D721Med (cell line): ENCODE results near the gene SETD3.

Experiments used
- DNase-seq: peaks from one replicate; pipeline ENCODE4 v3.0.0; 2011; ENCODE audit warnings: low spot score; ENCODE audit not compliant: insufficient read length
- FAIRE-seq: peaks from 2 replicates; lab custom pipeline; 2011; peaks lifted over from hg19 to GRCh38; lab: Jason Lieb, UNC
- TF ChIP-seq, protein P1 (sequence below): IDR thresholded peaks from 2 replicates; pipeline ENCODE4 v1.5.1; 2012; ENCODE audit warnings: mild to moderate bottlenecking, control low read depth; ENCODE audit not compliant: insufficient read depth; ENCODE audit errors: missing control alignments

The SETD3 gene

DNA sequence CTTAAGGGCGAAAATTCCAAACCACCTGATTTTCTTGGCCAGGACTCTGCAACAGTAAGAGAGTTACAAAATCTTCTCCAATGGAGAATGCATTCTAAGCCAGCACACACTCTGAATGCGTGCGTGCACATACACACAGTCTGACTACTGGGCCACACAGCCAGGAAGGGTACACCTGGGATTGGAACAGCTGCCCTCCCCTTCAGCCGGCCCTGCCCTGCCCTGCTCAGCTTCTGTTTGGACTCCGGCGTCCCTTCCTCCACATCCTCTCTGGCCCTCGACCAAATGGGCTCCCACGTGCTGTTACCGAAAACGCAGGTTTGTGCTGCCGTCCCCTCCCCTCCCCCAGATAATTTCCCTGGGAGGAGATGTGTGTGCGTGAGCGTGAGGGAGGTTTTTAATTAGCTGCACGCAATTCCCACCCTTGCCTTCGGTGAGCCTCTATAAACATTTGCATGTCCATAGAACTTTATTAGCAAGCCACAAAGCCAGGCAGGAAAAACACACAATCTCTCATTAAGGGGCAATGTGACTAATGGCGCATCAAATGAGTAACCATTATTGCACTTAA is 43.5 kb upstream of the SETD3 start:
- TF ChIP-seq, protein P1, sequence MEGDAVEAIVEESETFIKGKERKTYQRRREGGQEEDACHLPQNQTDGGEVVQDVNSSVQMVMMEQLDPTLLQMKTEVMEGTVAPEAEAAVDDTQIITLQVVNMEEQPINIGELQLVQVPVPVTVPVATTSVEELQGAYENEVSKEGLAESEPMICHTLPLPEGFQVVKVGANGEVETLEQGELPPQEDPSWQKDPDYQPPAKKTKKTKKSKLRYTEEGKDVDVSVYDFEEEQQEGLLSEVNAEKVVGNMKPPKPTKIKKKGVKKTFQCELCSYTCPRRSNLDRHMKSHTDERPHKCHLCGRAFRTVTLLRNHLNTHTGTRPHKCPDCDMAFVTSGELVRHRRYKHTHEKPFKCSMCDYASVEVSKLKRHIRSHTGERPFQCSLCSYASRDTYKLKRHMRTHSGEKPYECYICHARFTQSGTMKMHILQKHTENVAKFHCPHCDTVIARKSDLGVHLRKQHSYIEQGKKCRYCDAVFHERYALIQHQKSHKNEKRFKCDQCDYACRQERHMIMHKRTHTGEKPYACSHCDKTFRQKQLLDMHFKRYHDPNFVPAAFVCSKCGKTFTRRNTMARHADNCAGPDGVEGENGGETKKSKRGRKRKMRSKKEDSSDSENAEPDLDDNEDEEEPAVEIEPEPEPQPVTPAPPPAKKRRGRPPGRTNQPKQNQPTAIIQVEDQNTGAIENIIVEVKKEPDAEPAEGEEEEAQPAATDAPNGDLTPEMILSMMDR = no peak
- no peak for FAIRE-seq
- DNase-seq = no peak

DNA sequence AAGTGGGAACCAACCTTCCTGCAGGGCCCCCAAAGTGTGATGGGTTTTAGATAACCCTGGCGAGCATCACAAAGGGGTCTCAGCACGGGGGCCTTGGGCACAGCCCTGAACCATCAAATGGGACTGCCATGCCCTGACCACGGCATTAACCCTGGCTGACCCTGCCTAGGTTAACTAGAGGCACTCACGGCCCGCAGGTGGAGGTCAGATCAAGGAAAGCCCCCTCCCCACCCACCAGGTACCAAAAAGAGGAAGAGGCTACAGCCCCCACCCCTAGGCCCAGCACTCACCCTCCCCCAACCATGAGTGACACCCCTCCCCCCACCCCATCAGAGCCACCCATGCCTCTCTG is 43.0 kb upstream of the SETD3 start:
- TF ChIP-seq, protein P1 = no peak
- no peak for DNase-seq
- no peak for FAIRE-seq

DNA sequence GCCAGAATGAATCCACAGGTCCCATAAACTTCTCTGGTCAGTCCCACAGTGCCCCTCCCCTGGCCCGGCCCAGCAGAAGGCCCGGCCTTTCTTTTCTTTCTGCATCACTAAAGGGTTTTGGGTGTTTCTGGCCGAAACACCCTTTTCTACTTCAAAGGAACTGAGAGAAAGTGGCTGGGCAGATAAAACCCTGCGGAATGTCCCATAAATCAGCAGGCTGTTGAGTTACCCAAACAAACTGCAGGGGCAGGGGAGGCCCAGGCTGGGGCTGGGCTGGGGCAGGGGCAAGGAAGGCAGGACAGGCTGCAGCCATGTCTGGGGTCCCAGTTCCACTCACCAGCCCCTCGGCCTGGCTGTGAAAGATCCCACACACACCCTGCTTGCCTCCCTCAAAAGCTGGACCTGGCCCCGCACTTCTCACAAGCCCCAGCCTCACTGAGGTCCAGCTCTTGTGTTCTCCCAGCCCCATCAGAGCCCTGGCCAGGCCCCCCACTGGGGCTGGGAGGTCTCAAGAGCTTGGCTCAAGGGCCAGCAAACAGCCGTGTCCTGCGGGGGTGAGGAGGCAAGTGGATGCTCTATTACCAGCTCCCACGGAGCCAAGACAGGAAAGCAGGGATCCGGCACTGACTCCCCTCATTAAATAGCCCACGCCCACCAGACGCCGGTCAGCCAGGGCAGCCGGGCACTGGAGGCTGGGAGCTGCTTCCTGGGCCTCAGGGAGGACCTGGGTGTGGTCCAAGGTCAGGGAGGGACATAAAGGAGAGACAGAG is 42.5 kb upstream of the SETD3 start:
- DNase-seq (no peak), FAIRE-seq (no peak)
- TF ChIP-seq, protein P1 = no peak

DNA sequence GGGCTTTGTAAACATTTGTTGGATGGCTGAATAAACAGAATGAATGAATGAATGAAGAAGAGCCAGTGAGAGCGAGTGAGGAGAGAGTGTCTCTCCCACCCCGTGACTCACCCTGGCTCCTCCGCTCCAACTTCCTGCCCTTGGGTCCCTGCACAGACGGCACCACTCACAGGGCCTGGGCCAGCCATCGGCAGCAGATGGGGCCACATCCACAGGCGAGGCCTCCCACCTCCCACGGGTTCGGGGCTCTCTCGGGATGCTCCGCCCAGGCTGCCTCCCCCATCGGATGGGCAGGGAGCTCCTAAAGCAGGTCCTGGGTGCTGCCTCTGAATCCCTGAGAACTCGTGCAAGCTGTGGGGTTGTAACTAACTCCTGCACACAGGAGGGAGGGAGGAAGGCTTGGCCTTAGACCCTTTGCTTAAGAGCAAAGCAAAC is 41.8 kb upstream of the SETD3 start:
- DNase-seq (no peak), FAIRE-seq (no peak)
- TF ChIP-seq, protein P1 = no peak

DNA sequence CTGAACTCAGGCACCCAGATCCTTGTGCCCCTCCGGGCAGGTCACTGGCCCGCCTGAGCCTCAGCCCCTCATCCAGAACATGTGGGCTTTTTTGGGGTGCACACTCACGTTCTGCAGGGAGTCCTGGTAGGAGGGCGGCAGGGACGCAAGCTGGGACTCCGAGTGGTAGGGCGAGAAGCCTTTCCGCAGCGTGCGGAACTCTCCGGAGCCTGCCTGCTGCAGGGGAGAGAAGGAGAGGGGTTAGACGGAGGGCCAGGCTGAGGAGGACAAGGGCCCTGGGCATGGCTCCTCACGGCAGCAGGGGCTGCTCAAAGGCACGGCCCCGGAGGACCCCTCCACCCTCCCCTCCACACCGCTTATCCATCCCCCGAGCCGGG is 41.4 kb upstream of the SETD3 start:
- TF ChIP-seq, protein P1 = no peak
- FAIRE-seq (no peak), DNase-seq (no peak)

DNA sequence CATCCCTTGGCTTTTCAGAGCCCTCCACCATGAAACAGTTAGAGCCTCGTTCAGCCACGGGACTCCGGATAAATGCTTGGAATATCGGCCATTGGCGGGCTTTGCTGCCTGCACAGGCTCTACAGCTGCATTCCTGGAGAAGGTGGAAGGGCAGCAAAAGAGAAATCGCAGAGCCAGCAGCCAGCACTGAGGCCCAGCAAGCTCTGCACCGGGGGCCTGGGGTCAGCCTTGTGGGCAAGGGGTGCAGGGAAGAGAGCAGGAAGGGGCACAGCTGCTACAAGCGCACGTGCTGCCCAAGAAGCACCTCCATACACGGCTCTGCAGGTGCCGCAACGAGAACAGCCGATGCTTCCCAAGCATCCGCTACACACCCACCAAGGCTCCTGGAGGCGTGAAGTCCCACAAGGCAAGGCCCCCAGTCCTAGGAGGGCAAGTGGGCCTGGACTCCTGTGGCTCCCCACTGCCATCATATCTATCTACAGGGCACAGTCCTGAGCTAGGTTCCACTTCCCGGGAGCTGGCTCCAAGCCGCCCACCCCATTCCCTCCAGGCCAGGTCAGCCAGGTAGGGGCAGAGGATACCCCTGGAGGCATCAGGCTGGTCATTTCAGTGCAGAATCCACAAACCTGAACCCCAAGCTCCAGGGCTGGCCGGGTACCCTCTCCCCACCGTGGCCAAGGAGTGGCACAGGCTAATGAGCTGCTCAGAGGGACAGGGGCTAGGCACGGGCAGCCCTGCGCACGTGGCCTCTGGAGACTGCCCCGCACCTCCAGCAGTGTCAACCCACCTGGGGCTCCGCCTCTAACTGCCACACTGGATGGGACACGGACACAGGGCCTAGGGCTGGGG is 40.7 kb upstream of the SETD3 start:
- FAIRE-seq (no peak), DNase-seq (no peak)
- TF ChIP-seq, protein P1 = no peak
